Skin epidermis (tissue), 12 donors: ENCODE data around the gene ZNF91.
"Not testable (repeated sequence)": the region's sequence is repeated elsewhere in the genome, so short reads cannot be mapped to it uniquely, and the experiment has no call there.

Source experiments
- H3K27ac ChIP-seq, 21 experiments: fragments of 200-600 bp; sonication (generic) in 11 of 21; one replicate each; pipeline ENCODE4 v1.5.0; 2020; ENCODE audit warnings: mild to moderate bottlenecking in 3 of 21, inconsistent platforms in 2 of 21, moderate library complexity in 2 of 21
- H3K4me3 ChIP-seq, 7 experiments: fragments of 200-600 bp; sonication (generic) in 2 of 7; one replicate each; pipeline ENCODE4 v1.5.0; 2020; ENCODE audit warnings: inconsistent platforms in 2 of 7, mild to moderate bottlenecking in 2 of 7, moderate library complexity in 1 of 7

ZNF91 gene

DNA sequence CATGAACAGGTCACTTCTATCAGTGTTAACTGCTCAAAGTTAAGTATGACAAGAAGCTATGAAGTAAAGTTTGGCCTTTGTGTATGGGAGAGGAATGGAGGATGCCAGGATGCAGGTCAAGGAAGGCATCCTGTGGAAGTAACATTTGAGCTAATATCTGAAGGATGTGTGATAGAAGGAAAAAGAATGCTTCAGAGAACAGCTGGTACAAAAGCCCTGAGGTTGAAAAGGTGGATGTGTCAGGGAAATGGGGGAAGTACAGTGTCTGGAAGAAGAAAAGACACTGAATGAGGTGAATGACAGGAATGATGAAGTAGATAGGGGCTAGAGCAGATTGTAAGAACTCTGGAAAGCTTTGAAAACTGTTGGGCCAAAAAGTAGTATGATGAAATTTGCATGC lies 67.1 kb downstream of the ZNF91 start:
- Histone ChIP-seq H3K4me3 (no peak overlapping the region), H3K27ac (no peak overlapping the region)

GRCh38 chr19:23321953-23322549 lies 73.2 kb downstream of the ZNF91 start:
- Histone ChIP-seq H3K4me3 (no peak overlapping the region), H3K27ac (no peak overlapping the region)

GRCh38 chr19:23321403-23321802 lies 73.9 kb downstream of the ZNF91 start:
- not testable (repeated sequence) for H3K27ac ChIP-seq, H3K4me3 ChIP-seq

- H3K27ac ChIP-seq, H3K4me3 ChIP-seq: not testable (repeated sequence)
Observed at GRCh38 chr19:23319571-23319970, 75.7 kb downstream of the ZNF91 start.

DNA sequence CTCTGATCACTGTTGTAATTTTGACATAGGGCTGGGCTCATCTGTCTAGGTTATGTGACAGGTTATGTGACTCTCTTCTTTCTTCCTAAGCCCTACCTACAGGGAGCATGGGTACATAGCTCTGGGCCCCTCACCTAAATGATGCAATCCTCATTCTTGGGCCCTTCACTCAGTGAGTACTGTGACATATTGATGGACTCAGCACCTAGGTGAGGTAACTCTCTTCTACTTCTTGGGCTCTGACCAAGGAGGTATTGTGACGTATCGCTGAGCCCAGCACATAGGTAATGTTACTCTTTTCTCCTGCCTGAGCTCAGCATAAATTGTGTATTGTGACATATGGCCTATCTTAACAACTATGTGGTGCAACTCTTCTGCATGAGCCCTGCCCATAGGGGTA lies 76.3 kb downstream of the ZNF91 start:
- H3K27ac ChIP-seq, H3K4me3 ChIP-seq: not testable (repeated sequence)

- H3K27ac ChIP-seq = no peak overlapping the region
- no peak overlapping the region for H3K4me3 ChIP-seq
Observed at GRCh38 chr19:23318143-23318542, 77.1 kb downstream of the ZNF91 start.

DNA sequence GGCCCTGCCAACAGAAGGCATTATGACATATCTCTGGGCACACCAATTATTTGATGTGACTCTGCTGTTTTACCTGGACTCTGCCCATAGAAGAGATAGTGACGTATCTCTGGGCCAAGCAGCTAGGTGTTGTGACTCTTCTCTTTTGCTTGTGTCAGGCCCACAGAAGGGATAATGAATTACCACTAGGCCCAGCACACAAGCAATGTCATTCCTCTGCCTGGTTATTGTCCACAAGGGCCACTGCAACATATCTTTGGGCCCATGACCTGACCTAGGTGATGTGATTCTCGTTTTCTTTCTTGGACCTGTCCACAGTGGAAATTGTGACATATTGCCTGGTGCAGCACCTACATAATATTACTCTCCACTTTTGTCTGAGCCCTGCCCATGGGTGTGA lies 80.0 kb downstream of the ZNF91 start:
- H3K27ac ChIP-seq = no peak overlapping the region

DNA sequence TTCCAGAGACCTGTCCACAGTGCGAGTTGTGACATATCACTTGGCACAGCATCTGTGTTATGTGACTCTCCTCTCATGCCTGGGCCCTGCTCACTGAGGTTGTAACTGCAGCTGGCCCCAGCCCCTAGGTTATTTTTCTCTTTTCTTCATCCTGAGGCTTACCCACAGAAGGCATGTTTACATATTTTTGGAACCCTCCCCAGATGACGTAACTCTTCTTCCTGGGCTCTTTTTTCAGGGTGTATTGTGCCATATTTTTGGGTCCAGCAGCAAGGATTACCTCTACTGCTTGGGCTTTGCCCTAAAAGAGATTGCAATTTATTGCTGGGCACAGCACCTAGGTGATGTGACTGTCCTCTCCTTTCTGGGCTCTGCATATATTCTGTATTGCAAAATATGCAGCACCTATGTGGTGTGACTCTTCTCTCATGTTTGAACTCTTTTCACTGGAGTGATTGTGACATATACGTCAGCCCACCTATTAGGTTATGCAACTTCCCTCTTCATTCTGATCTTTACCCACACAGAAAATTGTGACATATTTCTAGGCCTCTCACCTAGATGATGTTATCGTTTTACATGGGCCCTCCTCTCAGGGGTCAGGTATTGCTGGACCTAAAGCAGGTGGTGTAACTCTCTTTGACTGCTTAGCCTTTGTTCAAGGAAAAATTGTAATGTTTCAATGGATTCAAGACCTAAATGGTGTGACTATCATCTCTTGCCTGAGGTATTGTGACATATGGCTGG lies 80.6 kb downstream of the ZNF91 start:
- H3K27ac ChIP-seq = no peak overlapping the region
- no peak overlapping the region for H3K4me3 ChIP-seq

More for the DNA sequence above, 80.0 kb downstream of the ZNF91 start:
- H3K4me3 ChIP-seq = no peak overlapping the region

DNA sequence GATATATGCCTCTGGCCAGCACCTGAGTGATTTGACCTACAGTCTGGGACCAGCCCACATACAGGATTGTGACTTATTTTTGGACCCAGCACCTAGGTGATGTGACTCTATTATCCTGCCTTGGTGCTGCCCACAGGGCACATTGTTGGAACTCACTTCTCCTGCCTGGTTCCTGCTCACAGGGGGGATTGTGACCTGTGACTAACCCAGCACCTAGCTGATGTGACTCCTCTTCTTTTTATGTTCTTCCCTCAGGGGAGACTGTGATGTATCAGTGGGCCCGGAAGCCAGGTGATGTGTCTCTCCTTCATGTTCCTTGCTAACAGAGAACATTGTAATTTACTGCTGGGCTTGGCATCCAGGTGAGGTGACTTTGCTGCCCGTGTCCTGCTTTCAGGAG lies 82.1 kb downstream of the ZNF91 start:
- Histone ChIP-seq H3K4me3 (no peak overlapping the region), H3K27ac (no peak overlapping the region)

DNA sequence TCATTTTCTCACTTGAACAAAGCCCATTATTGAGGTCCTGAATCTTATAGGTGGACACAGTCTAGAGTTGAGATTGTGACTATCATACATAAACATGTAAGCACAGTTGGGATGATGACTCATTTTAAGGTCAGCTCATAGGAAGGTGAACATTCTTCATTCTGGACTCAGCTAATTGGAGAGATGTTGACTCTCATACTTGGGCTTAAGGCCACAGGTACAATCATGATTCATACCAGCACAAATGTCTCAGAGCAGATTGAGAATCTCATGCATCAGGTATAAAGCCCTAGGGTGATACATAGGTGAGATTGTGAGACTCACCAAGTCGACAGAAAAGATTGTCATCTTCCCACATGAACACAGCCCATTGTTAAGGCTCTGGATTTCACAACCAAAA lies 82.8 kb downstream of the ZNF91 start:
- no peak overlapping the region for H3K27ac ChIP-seq
- no peak overlapping the region for H3K4me3 ChIP-seq

DNA sequence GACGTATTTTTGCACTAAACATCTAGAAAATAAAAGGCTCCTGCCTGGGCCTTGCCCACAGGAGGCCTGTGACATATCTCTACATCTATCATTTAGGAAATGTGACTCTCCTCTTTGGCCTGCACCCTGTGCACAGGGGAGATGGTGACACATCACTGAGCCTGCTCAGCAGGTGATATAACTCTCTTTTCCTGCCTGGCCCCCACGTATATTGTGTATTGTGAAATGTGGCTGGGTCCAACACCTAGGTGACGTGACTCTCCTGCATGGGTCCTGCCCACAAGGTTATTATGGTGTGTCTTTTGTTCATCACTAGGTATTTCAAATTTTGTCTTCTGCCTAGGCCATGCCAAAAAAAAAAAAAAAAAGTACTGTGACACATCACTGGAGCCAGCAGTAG lies 83.7 kb downstream of the ZNF91 start:
- no peak overlapping the region for H3K27ac ChIP-seq

GRCh38 chr19:23310729-23311211 lies 84.5 kb downstream of the ZNF91 start:
- Histone ChIP-seq H3K27ac (no peak overlapping the region), H3K4me3 (no peak overlapping the region)

More for the DNA sequence above, 83.7 kb downstream of the ZNF91 start:
- H3K4me3 ChIP-seq = no peak overlapping the region

- H3K27ac ChIP-seq = no peak overlapping the region
- H3K4me3 ChIP-seq = no peak overlapping the region
Observed at GRCh38 chr19:23309926-23310325, 85.3 kb downstream of the ZNF91 start.

GRCh38 chr19:23305555-23305954 lies 89.7 kb downstream of the ZNF91 start:
- no peak overlapping the region for H3K27ac ChIP-seq
- no peak overlapping the region for H3K4me3 ChIP-seq

DNA sequence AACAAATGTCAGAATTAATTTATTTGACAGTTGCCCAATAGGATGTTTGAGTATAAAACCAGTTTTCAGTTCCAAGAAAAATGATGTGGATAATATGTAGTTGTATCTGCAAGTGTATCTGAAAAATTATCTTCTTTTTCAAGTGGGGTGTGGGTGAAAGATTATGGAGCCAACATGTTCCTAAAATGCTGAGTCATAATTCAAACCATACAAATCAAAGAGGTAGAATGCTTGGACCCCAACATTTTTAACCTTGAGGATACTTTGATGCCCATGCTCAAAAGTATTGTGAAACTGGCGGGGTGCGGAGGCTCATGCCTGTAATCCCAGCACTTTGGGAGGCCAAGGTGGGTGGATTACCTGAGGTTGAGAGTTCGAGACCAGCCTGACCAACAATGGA lies 91.0 kb downstream of the ZNF91 start:
- Histone ChIP-seq H3K27ac (no peak overlapping the region), H3K4me3 (no peak overlapping the region)

DNA sequence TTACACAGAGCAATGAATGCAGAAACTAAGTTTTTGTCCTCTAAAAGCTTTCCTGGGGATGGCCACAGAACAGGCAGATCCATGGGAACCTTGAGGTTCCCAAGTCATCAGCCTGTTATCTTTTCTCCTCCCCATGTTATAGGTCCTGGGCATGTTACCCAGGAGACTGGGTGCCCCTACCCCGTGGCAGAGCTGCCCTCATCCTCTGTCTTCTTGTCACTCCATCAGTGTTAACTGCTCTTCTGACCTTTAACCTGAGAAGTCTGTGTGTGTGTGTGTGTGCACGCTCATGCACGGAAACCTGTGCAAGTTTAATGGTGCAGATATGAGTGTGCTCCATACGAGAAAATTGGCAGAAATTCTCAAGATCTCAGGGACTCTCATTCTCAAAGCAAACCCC lies 101.1 kb downstream of the ZNF91 start:
- no peak overlapping the region for H3K4me3 ChIP-seq
- no peak overlapping the region for H3K27ac ChIP-seq

GRCh38 chr19:23289966-23290365 lies 105.3 kb downstream of the ZNF91 start:
- not testable (repeated sequence) for H3K4me3 ChIP-seq, H3K27ac ChIP-seq
